Ascending aorta (tissue), 2 donors: Measurements from ENCODE around the gene UVSSA. TPM values are rescaled to one million over a fixed set of nuclear protein-coding genes. Genes with fewer than 3 reads are reported as not detected.

Experiments
- DNase-seq, 2 donors: peaks; one replicate each; pipeline ENCODE4 v3.0.0-alpha.2; 2019; ENCODE audit warnings: low spot score in 2 of 2
- H3K27ac ChIP-seq, 2 donors: fragments of 200-600 bp; sonication (generic); one replicate each; pipeline ENCODE4 v1.5.1; 2016 to 2017; ENCODE audit warnings: mild to moderate bottlenecking in 1 of 2
- H3K27me3 ChIP-seq: fragments of 200-600 bp; sonication (generic); one replicate; pipeline ENCODE4 v1.5.1; 2017
- H3K36me3 ChIP-seq, 2 donors: fragments of 200-600 bp; sonication (generic); one replicate each; pipeline ENCODE4 v1.5.1; 2016
- H3K4me1 ChIP-seq, 2 donors: fragments of 200-600 bp; sonication (generic); one replicate each; pipeline ENCODE4 v1.5.1; 2016 to 2017; ENCODE audit warnings: mild to moderate bottlenecking in 1 of 2
- H3K4me3 ChIP-seq, 2 donors: fragments of 200-600 bp; sonication (generic); one replicate each; pipeline ENCODE4 v1.5.1; 2016 to 2017; ENCODE audit warnings: mild to moderate bottlenecking in 1 of 2
- H3K9me3 ChIP-seq, 2 donors: fragments of 200-600 bp; sonication (generic); one replicate each; pipeline ENCODE4 v1.5.1; 2016
- intact Hi-C: fragments of 100-400 bp; cut with DNase I; formaldehyde crosslinking; loops from one replicate; pipeline ENCODE4 v1.15.1; 2023
- total RNA-seq: library from RNA; depleted of rRNA; stranded (reverse); fragments of >200 nt; gene quantifications from one replicate; pipeline ENCODE4 v1.1.0, GENCODE V29; 2016
- TF ChIP-seq, protein P1 (sequence below), 3 experiments: fragments of 200-600 bp in 2 of 3; fragments of 450-650 bp in 1 of 3; sonication (generic) in 2 of 3; IDR thresholded peaks; one replicate each; pipeline ENCODE4 v1.5.1; 2016 to 2019; ENCODE audit warnings: antibody characterized with exemption in 3 of 3, mild to moderate bottlenecking in 1 of 3, moderate library complexity in 1 of 3

UVSSA gene
- total RNA-seq, 1 donor from 2014 or later = 56.9 TPM

DNA sequence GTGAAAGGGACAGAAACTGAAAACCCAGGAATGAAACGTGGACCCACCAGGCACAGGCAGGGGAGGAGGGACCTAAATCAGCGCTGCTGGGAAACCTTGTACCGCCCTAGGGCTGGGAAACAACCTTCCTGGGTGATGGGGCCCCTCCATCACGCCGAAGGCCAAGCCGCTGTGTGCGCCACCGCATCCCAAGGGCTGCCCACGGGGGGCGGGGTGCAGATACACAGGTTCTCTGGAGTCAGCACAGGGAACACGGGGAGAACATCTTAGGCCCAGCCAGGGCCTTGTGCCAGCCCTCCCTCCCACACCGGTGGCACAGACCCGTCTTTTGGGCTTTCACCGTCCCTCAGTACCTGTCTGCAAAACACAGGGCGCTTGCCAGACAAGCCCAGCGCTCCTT, 13.0 kb downstream of the UVSSA start:
- TF ChIP-seq, protein P1, sequence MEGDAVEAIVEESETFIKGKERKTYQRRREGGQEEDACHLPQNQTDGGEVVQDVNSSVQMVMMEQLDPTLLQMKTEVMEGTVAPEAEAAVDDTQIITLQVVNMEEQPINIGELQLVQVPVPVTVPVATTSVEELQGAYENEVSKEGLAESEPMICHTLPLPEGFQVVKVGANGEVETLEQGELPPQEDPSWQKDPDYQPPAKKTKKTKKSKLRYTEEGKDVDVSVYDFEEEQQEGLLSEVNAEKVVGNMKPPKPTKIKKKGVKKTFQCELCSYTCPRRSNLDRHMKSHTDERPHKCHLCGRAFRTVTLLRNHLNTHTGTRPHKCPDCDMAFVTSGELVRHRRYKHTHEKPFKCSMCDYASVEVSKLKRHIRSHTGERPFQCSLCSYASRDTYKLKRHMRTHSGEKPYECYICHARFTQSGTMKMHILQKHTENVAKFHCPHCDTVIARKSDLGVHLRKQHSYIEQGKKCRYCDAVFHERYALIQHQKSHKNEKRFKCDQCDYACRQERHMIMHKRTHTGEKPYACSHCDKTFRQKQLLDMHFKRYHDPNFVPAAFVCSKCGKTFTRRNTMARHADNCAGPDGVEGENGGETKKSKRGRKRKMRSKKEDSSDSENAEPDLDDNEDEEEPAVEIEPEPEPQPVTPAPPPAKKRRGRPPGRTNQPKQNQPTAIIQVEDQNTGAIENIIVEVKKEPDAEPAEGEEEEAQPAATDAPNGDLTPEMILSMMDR (IDR thresholded peaks at IDR 0.05) = no peak
- H3K27me3 ChIP-seq = no peaks in the 10 kb centered on the region
- H3K4me1 ChIP-seq = peaks cover 0 to 3% of the 10 kb centered on the region in 2 donors
- H3K36me3 ChIP-seq = peaks cover 4 to 15% of the 10 kb centered on the region in 2 donors
- H3K9me3 ChIP-seq = no peaks in the 10 kb centered on the region
- DNase-seq = no peak
- intact Hi-C loops = no loop called here
- no peak overlapping the region for H3K27ac ChIP-seq
- H3K4me3 ChIP-seq = no peak overlapping the region

DNA sequence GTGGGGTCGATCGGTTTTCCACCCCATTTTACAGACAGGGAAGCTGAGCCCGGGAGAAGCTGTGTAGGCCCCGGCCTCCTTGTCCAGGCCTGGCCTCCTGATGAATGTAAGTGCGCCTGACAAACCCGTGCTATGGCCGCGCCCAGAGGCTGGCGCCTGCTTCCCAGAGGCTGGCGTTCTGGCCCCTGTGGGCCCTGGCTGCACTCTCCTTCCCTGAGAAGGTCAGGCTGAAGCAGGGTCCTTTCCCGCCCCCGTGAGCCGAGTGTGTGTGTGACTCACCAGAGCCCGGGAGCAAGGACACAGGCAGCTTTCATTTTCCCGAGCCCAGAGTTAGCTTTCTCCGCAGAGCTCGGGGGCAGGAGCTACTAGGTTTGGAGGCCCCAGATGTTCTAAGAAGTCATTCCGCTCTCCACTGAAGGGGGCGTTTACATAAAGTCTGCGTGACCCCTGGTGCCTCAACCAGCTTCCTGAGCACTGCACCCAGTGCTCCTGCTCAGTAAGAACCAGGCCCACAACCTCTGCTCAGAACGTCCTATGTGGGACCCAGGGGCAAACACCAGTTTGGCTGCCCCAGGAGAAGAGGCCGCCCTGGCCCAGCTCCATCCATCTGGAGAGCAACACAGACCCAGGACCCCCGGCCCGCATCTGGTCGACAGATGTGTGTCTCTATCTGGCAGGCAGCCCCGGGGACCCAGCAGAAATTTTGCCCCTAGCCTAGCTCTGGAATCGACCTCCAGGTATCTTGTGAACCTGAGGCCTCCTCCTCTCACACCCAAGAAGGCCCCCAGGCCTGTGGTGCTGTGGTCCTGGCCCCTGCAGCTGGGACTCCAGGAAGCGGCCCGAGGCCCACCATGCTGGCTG, 13.6 kb downstream of the UVSSA start:
- H3K27ac ChIP-seq = no peak overlapping the region
- no peak for DNase-seq
- H3K9me3 ChIP-seq = no peaks in the 10 kb centered on the region
- H3K4me3 ChIP-seq = no peak overlapping the region
- intact Hi-C loops = no loop called here
- peaks cover 0 to 3% of the 10 kb centered on the region in 2 donors for H3K4me1 ChIP-seq
- H3K27me3 ChIP-seq = no peaks in the 10 kb centered on the region
- TF ChIP-seq, protein P1 (IDR thresholded peaks at IDR 0.05) = no peak
- peaks cover 0 to 8% of the 10 kb centered on the region in 2 donors for H3K36me3 ChIP-seq

DNA sequence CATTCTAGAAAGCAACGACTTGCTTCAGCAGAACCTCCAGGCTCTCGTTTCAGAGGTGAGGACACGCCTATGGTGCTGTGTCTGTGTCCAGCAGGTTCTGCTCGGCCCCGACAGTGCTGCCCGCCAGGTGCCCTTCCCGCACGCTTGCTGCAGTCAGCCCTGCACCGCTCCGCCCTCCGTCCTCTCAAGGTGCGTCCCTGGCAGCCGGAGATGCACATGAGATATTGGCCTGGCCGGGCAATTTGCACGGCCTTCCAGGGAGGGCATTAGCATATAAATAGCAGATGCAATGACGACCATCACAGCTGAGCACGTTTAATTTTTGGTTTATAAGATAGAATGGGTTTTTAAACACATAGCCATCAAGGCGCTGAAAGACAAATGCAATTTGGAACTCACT, 14.4 kb downstream of the UVSSA start:
- H3K27me3 ChIP-seq = no peaks in the 10 kb centered on the region
- TF ChIP-seq, protein P1 (IDR thresholded peaks at IDR 0.05) = no peak
- peaks cover 4 to 8% of the 10 kb centered on the region in 2 donors for H3K36me3 ChIP-seq
- no peak overlapping the region for H3K27ac ChIP-seq
- no peaks in the 10 kb centered on the region for H3K9me3 ChIP-seq
- DNase-seq = no peak
- peaks cover 0 to 3% of the 10 kb centered on the region in 2 donors for H3K4me1 ChIP-seq
- intact Hi-C loops = no loop called here
- H3K4me3 ChIP-seq = no peak overlapping the region

DNA sequence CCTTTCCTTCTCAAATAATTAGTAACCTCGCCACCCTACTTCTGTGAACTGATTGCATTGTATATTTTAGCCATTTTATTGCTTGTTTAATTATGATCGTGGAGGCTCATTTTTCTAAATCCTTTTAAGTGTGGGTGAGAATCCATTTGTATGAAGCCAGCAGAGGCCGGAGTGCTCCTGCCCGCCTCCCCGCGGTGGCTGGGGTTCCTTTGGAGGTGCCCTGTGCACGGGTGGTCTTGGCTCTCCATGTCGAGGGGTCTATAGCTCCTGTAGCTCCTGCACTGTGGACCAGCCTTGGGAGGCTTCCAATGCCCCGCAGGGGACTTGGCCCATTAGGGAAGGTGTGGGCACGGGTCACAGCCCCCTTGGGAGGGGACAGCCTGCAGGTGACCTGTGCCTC, 15.0 kb downstream of the UVSSA start:
- TF ChIP-seq, protein P1 (IDR thresholded peaks at IDR 0.05) = no peak
- H3K27ac ChIP-seq = no peak overlapping the region
- H3K4me1 ChIP-seq = peaks cover 0 to 3% of the 10 kb centered on the region in 2 donors
- H3K4me3 ChIP-seq = no peak overlapping the region
- intact Hi-C loops = no loop called here
- H3K36me3 ChIP-seq = peaks cover 7 to 14% of the 10 kb centered on the region in 2 donors
- DNase-seq = no peak
- H3K27me3 ChIP-seq = no peaks in the 10 kb centered on the region
- H3K9me3 ChIP-seq = no peaks in the 10 kb centered on the region

DNA sequence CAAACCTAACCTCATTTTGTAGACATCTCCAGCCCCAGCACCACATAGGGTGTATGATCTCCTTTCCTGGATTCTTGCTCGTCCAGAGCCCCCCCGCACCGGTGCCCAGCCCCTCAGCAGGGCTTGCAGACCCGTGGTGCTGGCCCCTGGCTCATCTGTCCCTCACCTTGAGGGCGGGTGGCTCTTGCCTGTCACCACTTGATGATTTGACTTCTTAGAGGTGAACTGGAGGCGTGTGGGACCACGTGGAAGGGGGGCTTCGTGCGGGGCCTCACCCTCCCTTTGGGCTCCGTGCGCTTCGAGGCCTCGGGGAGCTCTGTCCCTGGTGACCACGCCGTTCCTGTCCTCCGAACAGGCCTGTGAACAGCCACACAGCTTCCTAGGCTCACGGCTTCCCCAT, 15.5 kb downstream of the UVSSA start:
- TF ChIP-seq, protein P1 (IDR thresholded peaks at IDR 0.05) = no peak
- Histone ChIP-seq H3K4me3 (no peak overlapping the region), H3K36me3 (peaks cover 7 to 17% of the 10 kb centered on the region in 2 donors), H3K9me3 (no peaks in the 10 kb centered on the region), H3K27ac (no peak overlapping the region), H3K4me1 (peaks cover 0 to 1% of the 10 kb centered on the region in 2 donors), H3K27me3 (no peaks in the 10 kb centered on the region)
- intact Hi-C loops = no loop called here
- no peak for DNase-seq
